ENCODE measurements around the gene GPN3.
"Not testable (repeated sequence)": the region's sequence is repeated elsewhere in the genome, so short reads cannot be mapped to it uniquely, and the experiment has no call there.

DNA sequence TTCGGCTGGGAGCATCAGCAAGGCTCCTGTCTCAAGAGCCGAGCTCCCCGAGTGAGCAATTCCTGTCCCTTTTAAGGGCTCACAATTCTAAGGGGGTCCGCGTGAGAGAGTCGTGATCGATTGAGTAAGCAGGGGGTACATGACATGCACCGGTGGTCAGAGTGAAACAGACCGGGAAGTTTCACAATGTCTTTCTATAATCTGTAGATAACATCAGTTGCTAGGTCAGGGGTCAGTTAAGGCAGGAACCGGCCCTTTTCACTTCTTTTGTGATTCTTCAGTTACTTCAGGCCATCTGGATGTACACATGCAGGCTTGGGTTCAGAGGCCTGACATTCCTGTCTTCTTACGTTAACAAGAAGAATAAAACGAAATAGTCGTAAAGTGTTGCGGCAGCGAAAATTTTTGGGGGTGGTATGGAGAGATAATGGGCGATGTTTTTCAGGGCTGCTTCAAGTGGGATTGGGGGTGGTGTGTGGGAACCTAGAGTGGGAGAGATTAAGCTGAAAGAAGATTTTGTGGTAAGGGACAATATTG is 62.9 kb downstream of the GPN3 start:
- TF ChIP-seq EZH2 (IDR thresholded peaks at IDR 0.05; ENCODE audit: insufficient read depth, poor library complexity, severe bottlenecking); EZH2phosphoT487 (IDR thresholded peaks at IDR 0.05; ENCODE audit: insufficient read depth, low read depth): not testable (repeated sequence)

Measured in GM23248 (cell line).